HPDE6-E6E7 (cell line): ENCODE measurements around the gene ACTR6.
"Not testable (repeated sequence)": the region's sequence is repeated elsewhere in the genome, so short reads cannot be mapped to it uniquely, and the experiment has no call there.

Experiments used
- DNase-seq: peaks from one replicate; pipeline ENCODE4 v3.0.0; 2011; ENCODE audit warnings: missing footprints; ENCODE audit errors: extremely low spot score

Gene ACTR6

GRCh38 chr12:100184549-100185145 lies 16.0 kb upstream of the ACTR6 start:
- DNase-seq = no peak

- DNase-seq = no peak
Observed at GRCh38 chr12:100185361-100185894, 15.2 kb upstream of the ACTR6 start.

- DNase-seq = no peak
Observed at GRCh38 chr12:100186071-100186470, 14.5 kb upstream of the ACTR6 start.

- DNase-seq = no peak
Observed at GRCh38 chr12:100187068-100187467, 13.5 kb upstream of the ACTR6 start.

GRCh38 chr12:100187857-100188519 lies 12.6 kb upstream of the ACTR6 start:
- DNase-seq = no peak

- not testable (repeated sequence) for DNase-seq
Observed at GRCh38 chr12:100188888-100189635, 11.6 kb upstream of the ACTR6 start.

- no peak for DNase-seq
Observed at GRCh38 chr12:100189636-100190394, 10.8 kb upstream of the ACTR6 start.

- no peak for DNase-seq
Observed at GRCh38 chr12:100193085-100193484, 7.5 kb upstream of the ACTR6 start.

GRCh38 chr12:100197486-100197885 lies 3.1 kb upstream of the ACTR6 start:
- peak; percentile 16 for DNase-seq

GRCh38 chr12:100199023-100199346 lies 1.6 kb upstream of the ACTR6 start:
- DNase-seq = peak; percentile 22

- DNase-seq = peak; percentile 46
Observed at GRCh38 chr12:100199347-100200149, 1.1 kb upstream of the ACTR6 start.

GRCh38 chr12:100201604-100202423 lies 1.2 kb downstream of the ACTR6 start:
- DNase-seq = no peak

- DNase-seq = no peak
Observed at GRCh38 chr12:100207311-100207710, 6.7 kb downstream of the ACTR6 start.

- DNase-seq = no peak
Observed at GRCh38 chr12:100208834-100209233, 8.2 kb downstream of the ACTR6 start.

- no peak for DNase-seq
Observed at GRCh38 chr12:100211698-100212097, 11.1 kb downstream of the ACTR6 start.

- no peak for DNase-seq
Observed at GRCh38 chr12:100213016-100213891, 12.6 kb downstream of the ACTR6 start.

GRCh38 chr12:100214518-100214917 lies 13.9 kb downstream of the ACTR6 start:
- no peak for DNase-seq

- no peak for DNase-seq
Observed at GRCh38 chr12:100215209-100215608, 14.6 kb downstream of the ACTR6 start.

GRCh38 chr12:100216337-100216736 lies 15.7 kb downstream of the ACTR6 start:
- DNase-seq = no peak
